Endodermal cell (in vitro differentiated cells): Measurements from ENCODE around the gene MINDY1. TPM values are rescaled to one million over a fixed set of nuclear protein-coding genes. Genes with fewer than 3 reads are reported as not detected.

ENCODE experiments used
- DNase-seq: peaks from one replicate; pipeline ENCODE4 v3.0.0-alpha.2; 2017
- H3K27ac ChIP-seq: 2 replicates; pipeline ENCODE4 v1.5.1; 2013; ENCODE audit warnings: mild to moderate bottlenecking, low read depth, low read length, moderate library complexity
- H3K27me3 ChIP-seq: 2 replicates; pipeline ENCODE4 v1.6.1; 2013; ENCODE audit warnings: mild to moderate bottlenecking, low read length, moderate library complexity; ENCODE audit not compliant: insufficient read depth, control insufficient read depth, poor library complexity, severe bottlenecking
- H3K36me3 ChIP-seq: 2 replicates; pipeline ENCODE4 v1.7.0; 2013; ENCODE audit warnings: mild to moderate bottlenecking, low read length, moderate library complexity; ENCODE audit not compliant: control insufficient read depth, insufficient read depth
- H3K4me1 ChIP-seq: one replicate; pipeline ENCODE4 v1.7.0; 2013; ENCODE audit warnings: low read length; ENCODE audit not compliant: control insufficient read depth, insufficient read depth
- H3K4me3 ChIP-seq: 2 replicates; pipeline ENCODE4 v1.5.1; 2013; ENCODE audit warnings: mild to moderate bottlenecking, low read length, moderate library complexity
- H3K9ac ChIP-seq: 2 replicates; pipeline ENCODE4 v1.6.1; 2013; ENCODE audit warnings: mild to moderate bottlenecking, low read length, moderate library complexity; ENCODE audit not compliant: poor library complexity, severe bottlenecking; ENCODE audit errors: extremely low read depth
- H3K9me3 ChIP-seq: 2 replicates; pipeline ENCODE4 v1.6.1; 2013; ENCODE audit warnings: mild to moderate bottlenecking, low read length, moderate library complexity; ENCODE audit not compliant: control insufficient read depth
- H3K27ac Mint-ChIP-seq: 2 replicates; pipeline ENCODE4 v1.8.0; 2020; ENCODE audit warnings: mixed read lengths
- H3K27me3 Mint-ChIP-seq: 2 replicates; pipeline ENCODE4 v1.8.0; 2021; ENCODE audit warnings: mild to moderate bottlenecking, mixed read lengths; ENCODE audit not compliant: insufficient read depth
- H3K36me3 Mint-ChIP-seq: 2 replicates; pipeline ENCODE4 v1.8.0; 2020; ENCODE audit warnings: low read depth, mixed read lengths
- H3K4me1 Mint-ChIP-seq: 2 replicates; pipeline ENCODE4 v1.8.0; 2020; ENCODE audit warnings: mixed read lengths
- H3K4me3 Mint-ChIP-seq: 2 replicates; pipeline ENCODE4 v1.8.0; 2020; ENCODE audit warnings: mild to moderate bottlenecking, moderate library complexity, mixed read lengths
- H3K9me3 Mint-ChIP-seq: 2 replicates; pipeline ENCODE4 v1.8.0; 2020; ENCODE audit warnings: mild to moderate bottlenecking, mixed read lengths
- CTCF ChIP-seq: fragments of 200-600 bp; sonication (generic); conservative IDR thresholded peaks from 2 replicates; pipeline ENCODE4 v1.5.0; 2021; ENCODE audit warnings: antibody characterized with exemption, mild to moderate bottlenecking
- WGBS, 2 experiments: methylation state at CpG; one replicate each; pipeline versions ENCODE4 v1.1.5 to v1.1.7; 2013; ENCODE audit warnings: missing lambda C conversion rate in 2 of 2, mixed read lengths in 1 of 2; ENCODE audit not compliant: insufficient coverage in 1 of 2, insufficient read length in 1 of 2; 5-methylcytosine and 5-hydroxymethylcytosine counted together
- total RNA-seq, 2 donors: library from RNA; stranded (reverse); fragmentation: NEBNext Ultra II Directional in 1 of 2; extraction: Animal tissue kit (Norgen Biotek cat#: 25700) in 1 of 2; gene quantifications; 2 replicates in 1 of 2; 3 replicates in 1 of 2; pipeline ENCODE4 v1.2.1, GENCODE V29; 2021

MINDY1 gene
- total RNA-seq, 2 donors from 2014 or later: 8.6 to 10.8 TPM

GRCh38 chr1:151013518-151013917, 6.8 kb upstream of the MINDY1 start:
- H3K4me1 ChIP-seq: peaks cover 6% of the 10 kb centered on the region
- TF ChIP-seq CTCF: no peak
- Mint-ChIP-seq H3K27me3 (no peaks in the 10 kb centered on the region), H3K4me1 (peaks cover 7% of the 10 kb centered on the region), H3K36me3 (peaks cover 4% of the 10 kb centered on the region), H3K27ac (no peak overlapping the region), H3K4me3 (no peak overlapping the region), H3K9me3 (no peaks in the 10 kb centered on the region)
- no peak overlapping the region for H3K9ac ChIP-seq
- no peaks in the 10 kb centered on the region for H3K27me3 ChIP-seq
- no peaks in the 10 kb centered on the region for H3K9me3 ChIP-seq
- H3K4me3 ChIP-seq: no peak overlapping the region
- H3K27ac ChIP-seq: no peak overlapping the region
- no peaks in the 10 kb centered on the region for H3K36me3 ChIP-seq
- DNase-seq: no peak
- WGBS, 2 experiments: 87 to 92% methylated on average over 2 of the region's 2 CpGs

DNA sequence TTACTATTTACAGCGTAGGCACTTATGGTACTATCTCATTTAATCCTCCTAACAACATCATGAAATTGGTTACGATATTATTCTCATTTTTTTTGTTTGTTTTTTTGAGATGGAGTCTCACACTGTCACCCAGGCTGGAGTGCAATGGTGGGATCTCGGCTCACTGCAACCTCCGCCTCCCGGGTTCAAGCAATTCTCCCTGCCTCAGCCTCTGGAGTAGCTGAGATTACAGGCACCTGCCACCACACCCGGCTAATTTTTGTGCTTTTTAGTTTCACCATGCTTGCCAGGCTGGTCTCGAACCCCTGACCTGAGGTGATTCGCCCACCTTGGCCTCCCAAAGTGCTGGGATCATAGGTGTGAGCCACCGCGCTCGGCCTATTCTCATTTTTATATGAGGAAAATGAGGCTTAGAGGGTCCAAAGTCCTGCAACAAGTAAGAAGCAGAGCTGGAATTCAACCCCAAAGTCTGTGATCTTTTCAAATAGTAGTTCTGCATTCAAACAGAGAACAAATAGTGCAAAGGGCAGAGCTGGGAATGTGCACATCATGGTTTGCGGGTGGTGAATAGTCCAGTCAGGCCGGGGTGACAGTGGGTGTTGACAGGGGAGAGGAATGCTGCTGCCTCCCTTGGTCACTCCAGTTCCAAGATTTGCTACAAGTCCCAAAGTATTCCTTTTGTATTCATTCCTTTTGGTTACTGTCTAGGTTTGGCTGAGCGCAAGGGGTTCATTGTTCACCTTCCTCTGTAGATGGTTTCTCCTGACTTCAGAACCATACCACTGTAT, 6.2 kb upstream of the MINDY1 start:
- no peak for DNase-seq
- H3K9me3 Mint-ChIP-seq: no peaks in the 10 kb centered on the region
- no peaks in the 10 kb centered on the region for H3K9me3 ChIP-seq
- no peak overlapping the region for H3K4me3 Mint-ChIP-seq
- H3K9ac ChIP-seq: no peak overlapping the region
- H3K4me1 ChIP-seq: peaks cover 6% of the 10 kb centered on the region
- H3K27ac Mint-ChIP-seq: no peak overlapping the region
- no peaks in the 10 kb centered on the region for H3K27me3 Mint-ChIP-seq
- H3K27me3 ChIP-seq: no peaks in the 10 kb centered on the region
- H3K36me3 Mint-ChIP-seq: no peaks in the 10 kb centered on the region
- TF ChIP-seq CTCF: no peak
- H3K36me3 ChIP-seq: no peaks in the 10 kb centered on the region
- no peak overlapping the region for H3K4me3 ChIP-seq
- 93 to 96% methylated on average over 7 to 14 of the region's 14 CpGs for WGBS, 2 experiments
- peaks cover 9% of the 10 kb centered on the region for H3K4me1 Mint-ChIP-seq
- H3K27ac ChIP-seq: no peak overlapping the region

- H3K9me3 ChIP-seq: no peaks in the 10 kb centered on the region
- WGBS, 2 experiments: 93 to 95% methylated on average over 2 to 4 of the region's 4 CpGs
- Mint-ChIP-seq H3K4me3 (no peak overlapping the region), H3K27ac (no peak overlapping the region), H3K4me1 (peaks cover 24% of the 10 kb centered on the region), H3K27me3 (no peaks in the 10 kb centered on the region), H3K36me3 (no peaks in the 10 kb centered on the region), H3K9me3 (no peaks in the 10 kb centered on the region)
- peaks cover 9% of the 10 kb centered on the region for H3K4me1 ChIP-seq
- no peak overlapping the region for H3K4me3 ChIP-seq
- no peak for DNase-seq
- no peak for TF ChIP-seq CTCF
- no peak overlapping the region for H3K9ac ChIP-seq
- H3K27me3 ChIP-seq: no peaks in the 10 kb centered on the region
- H3K36me3 ChIP-seq: no peaks in the 10 kb centered on the region
- H3K27ac ChIP-seq: no peak overlapping the region
Observed at GRCh38 chr1:151011154-151011850, 4.6 kb upstream of the MINDY1 start.
